ENCODE measurements around the gene MCC.

DNA sequence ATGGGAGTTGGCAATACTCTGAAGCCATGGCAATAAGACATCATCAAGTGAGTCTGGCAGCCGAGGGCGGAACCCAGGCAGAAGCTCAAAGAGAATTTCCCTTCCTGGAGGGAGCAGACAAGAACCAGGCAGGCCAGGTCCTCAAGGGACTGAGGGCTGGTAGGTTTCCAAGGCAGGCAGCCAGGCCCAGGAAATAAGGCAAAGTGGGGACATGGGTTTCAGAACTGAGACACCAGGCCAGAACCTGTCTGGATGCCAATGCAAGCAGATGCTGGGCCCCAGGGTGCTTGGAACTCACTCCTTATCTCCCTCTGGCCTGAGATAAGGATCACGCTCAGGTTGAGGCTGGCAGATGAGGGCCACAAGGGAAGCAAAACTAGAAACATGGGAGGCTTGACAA lies 62.3 kb downstream of the MCC start:
- TF ChIP-seq, protein P1, sequence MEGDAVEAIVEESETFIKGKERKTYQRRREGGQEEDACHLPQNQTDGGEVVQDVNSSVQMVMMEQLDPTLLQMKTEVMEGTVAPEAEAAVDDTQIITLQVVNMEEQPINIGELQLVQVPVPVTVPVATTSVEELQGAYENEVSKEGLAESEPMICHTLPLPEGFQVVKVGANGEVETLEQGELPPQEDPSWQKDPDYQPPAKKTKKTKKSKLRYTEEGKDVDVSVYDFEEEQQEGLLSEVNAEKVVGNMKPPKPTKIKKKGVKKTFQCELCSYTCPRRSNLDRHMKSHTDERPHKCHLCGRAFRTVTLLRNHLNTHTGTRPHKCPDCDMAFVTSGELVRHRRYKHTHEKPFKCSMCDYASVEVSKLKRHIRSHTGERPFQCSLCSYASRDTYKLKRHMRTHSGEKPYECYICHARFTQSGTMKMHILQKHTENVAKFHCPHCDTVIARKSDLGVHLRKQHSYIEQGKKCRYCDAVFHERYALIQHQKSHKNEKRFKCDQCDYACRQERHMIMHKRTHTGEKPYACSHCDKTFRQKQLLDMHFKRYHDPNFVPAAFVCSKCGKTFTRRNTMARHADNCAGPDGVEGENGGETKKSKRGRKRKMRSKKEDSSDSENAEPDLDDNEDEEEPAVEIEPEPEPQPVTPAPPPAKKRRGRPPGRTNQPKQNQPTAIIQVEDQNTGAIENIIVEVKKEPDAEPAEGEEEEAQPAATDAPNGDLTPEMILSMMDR (conservative IDR thresholded peaks at IDR 0.05; ENCODE audit: low read depth, low read length), result no peak
- no peak for TF ChIP-seq EZH2 (IDR thresholded peaks at IDR 0.05; ENCODE audit: borderline replicate concordance, low read depth, low read length, poor library complexity, severe bottlenecking)

Measured in A673 (cell line).